Measurements from ENCODE around the gene TBC1D2B. TPM values are rescaled to one million over a fixed set of nuclear protein-coding genes. Genes with fewer than 3 reads are reported as not detected.
"Not testable (repeated sequence)": the region's sequence is repeated elsewhere in the genome, so short reads cannot be mapped to it uniquely, and the experiment has no call there.

The TBC1D2B gene
- total RNA-seq, 1 donor from 2014 or later, result 69.3 TPM

DNA sequence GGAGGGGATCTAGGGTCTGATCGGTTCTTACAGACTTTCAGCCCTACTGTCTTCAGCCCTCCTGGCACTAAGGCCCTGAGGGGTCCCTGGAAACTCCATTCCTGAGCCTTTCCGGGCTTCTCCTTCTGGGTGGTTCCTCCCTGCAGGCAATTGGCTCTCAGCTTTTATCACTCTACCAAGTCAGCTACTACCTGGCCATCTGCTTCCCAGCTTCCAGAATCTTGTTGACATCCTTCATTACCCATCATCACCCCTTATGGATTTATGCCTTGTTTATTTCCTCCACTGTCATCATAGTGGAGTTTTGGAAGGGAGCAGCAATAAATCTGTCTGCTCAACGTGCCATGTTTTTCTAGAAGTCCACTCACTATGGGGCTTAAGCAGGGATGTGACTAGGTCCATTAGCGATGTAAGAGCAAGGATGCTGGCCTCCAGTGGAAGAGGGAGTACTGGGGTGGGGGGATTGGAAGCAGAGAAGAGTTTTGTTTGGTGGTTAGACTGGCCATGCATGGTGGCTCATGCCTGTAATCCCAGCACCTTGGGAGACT, 106.6 kb downstream of the TBC1D2B start:
- H3K4me1 Mint-ChIP-seq (ENCODE audit: unreplicated experiment), result peaks cover 20% of the 10 kb centered on the region
- DNase-seq (ENCODE audit: extremely low spot score, unreplicated experiment); H3K4me3 Mint-ChIP-seq (ENCODE audit: unreplicated experiment); H3K9me3 Mint-ChIP-seq (ENCODE audit: unreplicated experiment); H3K36me3 Mint-ChIP-seq (ENCODE audit: unreplicated experiment); H3K27ac Mint-ChIP-seq (ENCODE audit: unreplicated experiment); H3K27me3 Mint-ChIP-seq (ENCODE audit: unreplicated experiment): not testable (repeated sequence)

DNA sequence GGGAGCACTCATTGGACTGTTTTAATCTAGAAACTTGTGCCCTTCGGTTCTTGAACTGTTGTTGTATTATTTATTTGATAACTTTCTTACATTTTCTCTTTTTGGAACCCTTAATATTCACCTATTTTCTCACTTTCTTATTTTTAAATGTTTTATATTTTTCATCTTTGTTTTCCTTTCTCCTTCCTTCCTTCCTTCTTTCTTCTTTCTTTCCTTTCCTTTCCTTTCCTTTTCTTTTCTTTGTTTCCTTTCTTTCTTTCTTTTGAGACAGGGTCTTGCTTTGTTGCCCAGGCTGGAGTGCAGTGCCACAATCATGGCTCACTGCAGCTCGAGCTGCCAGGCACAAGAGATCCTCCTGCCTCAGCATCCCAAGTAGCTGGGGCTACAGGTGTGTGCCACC, 108.5 kb downstream of the TBC1D2B start:
- Mint-ChIP-seq H3K27ac (ENCODE audit: unreplicated experiment) (no peak overlapping the region), H3K9me3 (ENCODE audit: unreplicated experiment) (no peaks in the 10 kb centered on the region), H3K36me3 (ENCODE audit: unreplicated experiment) (peaks cover 5% of the 10 kb centered on the region), H3K4me1 (ENCODE audit: unreplicated experiment) (peaks cover 9% of the 10 kb centered on the region), H3K4me3 (ENCODE audit: unreplicated experiment) (no peak overlapping the region), H3K27me3 (ENCODE audit: unreplicated experiment) (no peaks in the 10 kb centered on the region)
- DNase-seq (ENCODE audit: extremely low spot score, unreplicated experiment), result no peak
- TF ChIP-seq, protein P1, sequence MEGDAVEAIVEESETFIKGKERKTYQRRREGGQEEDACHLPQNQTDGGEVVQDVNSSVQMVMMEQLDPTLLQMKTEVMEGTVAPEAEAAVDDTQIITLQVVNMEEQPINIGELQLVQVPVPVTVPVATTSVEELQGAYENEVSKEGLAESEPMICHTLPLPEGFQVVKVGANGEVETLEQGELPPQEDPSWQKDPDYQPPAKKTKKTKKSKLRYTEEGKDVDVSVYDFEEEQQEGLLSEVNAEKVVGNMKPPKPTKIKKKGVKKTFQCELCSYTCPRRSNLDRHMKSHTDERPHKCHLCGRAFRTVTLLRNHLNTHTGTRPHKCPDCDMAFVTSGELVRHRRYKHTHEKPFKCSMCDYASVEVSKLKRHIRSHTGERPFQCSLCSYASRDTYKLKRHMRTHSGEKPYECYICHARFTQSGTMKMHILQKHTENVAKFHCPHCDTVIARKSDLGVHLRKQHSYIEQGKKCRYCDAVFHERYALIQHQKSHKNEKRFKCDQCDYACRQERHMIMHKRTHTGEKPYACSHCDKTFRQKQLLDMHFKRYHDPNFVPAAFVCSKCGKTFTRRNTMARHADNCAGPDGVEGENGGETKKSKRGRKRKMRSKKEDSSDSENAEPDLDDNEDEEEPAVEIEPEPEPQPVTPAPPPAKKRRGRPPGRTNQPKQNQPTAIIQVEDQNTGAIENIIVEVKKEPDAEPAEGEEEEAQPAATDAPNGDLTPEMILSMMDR (IDR thresholded peaks at IDR 0.05), result no peak

DNA sequence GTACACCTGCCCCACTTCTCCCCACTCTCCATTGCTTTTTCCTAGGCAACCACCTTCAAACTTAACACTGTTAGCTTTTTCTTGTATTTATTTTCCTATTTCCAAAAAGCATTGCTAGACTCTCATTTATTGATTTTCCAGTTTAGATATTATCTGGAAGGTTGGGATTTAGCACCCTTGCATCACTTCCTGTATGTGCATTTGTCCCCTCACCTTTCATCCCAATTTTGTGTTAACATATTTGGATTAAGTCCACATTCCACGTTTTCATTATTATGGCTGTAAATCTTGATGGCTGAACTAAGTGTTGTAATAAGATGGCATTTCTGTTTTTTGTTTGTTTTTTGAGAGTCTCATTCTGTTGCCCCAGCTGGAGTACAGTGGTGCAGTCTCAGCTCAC, 109.7 kb downstream of the TBC1D2B start:
- TF ChIP-seq, protein P1 (IDR thresholded peaks at IDR 0.05), result no peak
- no peak overlapping the region for H3K4me3 Mint-ChIP-seq (ENCODE audit: unreplicated experiment)
- DNase-seq (ENCODE audit: extremely low spot score, unreplicated experiment), result no peak
- no peak overlapping the region for H3K27ac Mint-ChIP-seq (ENCODE audit: unreplicated experiment)
- H3K4me1 Mint-ChIP-seq (ENCODE audit: unreplicated experiment), result peaks cover 7% of the 10 kb centered on the region
- peaks cover 4% of the 10 kb centered on the region for H3K27me3 Mint-ChIP-seq (ENCODE audit: unreplicated experiment)
- no peaks in the 10 kb centered on the region for H3K9me3 Mint-ChIP-seq (ENCODE audit: unreplicated experiment)
- peaks cover 5% of the 10 kb centered on the region for H3K36me3 Mint-ChIP-seq (ENCODE audit: unreplicated experiment)

DNA sequence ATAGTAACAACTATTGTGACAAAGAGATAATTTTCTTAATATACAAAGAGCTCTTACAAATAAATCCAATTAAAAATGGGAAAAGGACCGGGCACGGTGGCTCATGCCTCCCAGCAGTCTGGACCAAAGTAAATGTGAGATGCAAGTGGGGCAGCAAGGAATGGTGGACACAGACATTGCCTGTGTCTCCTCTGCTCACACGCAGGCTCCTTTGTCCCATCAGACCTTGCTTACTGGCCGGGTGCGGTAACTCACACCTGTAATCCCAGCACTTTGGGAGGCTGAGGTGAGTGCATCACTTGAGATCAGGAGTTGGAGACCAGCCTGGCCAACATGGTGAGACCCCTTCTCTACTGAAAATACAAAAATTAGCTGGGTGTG, 110.3 kb downstream of the TBC1D2B start:
- H3K9me3 Mint-ChIP-seq (ENCODE audit: unreplicated experiment); DNase-seq (ENCODE audit: extremely low spot score, unreplicated experiment); H3K27me3 Mint-ChIP-seq (ENCODE audit: unreplicated experiment); H3K27ac Mint-ChIP-seq (ENCODE audit: unreplicated experiment); H3K4me1 Mint-ChIP-seq (ENCODE audit: unreplicated experiment); H3K36me3 Mint-ChIP-seq (ENCODE audit: unreplicated experiment); H3K4me3 Mint-ChIP-seq (ENCODE audit: unreplicated experiment): not testable (repeated sequence)

DNA sequence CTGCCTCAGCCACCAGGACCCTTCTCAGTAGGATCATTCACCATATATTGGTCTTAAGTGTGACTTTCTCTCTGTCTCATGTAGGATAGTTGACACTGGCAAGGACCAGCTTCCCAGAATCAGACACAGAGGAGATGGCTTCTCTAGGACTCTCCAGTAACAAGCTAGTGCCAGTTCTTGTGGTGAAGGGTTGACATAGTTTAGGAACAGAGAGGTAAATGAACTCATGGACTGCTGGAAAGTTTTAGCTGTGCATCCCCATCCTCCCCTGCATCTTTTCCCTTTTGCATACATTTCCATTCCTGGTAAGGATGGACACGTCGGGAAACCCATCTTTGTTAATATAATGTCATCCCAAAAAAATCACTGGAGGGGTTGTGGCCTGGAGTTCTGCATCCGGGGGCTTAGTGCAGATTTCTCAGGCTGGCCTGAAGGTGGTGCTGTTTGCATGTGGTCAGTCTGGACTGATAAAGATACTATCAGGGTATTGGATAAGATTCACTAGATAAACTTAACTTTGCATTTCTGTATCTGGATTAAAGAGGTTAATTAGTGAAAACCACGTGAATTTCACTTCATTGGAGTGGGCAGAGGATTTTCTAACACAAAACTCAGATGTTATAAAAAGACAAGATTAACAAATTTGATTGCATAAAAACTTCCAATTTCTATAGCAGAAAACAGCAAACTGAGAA, 110.8 kb downstream of the TBC1D2B start:
- H3K9me3 Mint-ChIP-seq (ENCODE audit: unreplicated experiment), result no peaks in the 10 kb centered on the region

DNA sequence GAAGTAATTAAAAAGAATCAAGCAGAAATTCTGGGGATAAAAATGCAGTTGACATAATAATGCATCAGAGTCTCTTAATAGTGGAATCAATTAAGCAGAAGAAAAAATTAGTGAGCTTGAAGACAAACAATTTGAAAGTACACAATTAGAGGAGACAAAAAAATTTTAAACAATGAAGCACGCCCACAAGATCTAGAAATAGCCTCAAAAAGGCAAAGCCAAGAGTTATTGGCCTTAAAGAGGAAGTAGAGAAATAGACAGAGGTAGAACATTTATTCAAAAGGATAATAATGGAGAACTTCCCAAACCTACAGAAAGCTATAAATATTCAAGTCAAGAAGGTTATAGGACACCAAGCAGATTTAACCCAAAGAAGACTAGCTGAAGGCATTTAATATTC, 113.3 kb downstream of the TBC1D2B start:
- Mint-ChIP-seq H3K4me1 (ENCODE audit: unreplicated experiment) (peaks cover 7% of the 10 kb centered on the region), H3K9me3 (ENCODE audit: unreplicated experiment) (no peaks in the 10 kb centered on the region), H3K27me3 (ENCODE audit: unreplicated experiment) (peaks cover 14% of the 10 kb centered on the region), H3K4me3 (ENCODE audit: unreplicated experiment) (no peak overlapping the region), H3K27ac (ENCODE audit: unreplicated experiment) (no peak overlapping the region), H3K36me3 (ENCODE audit: unreplicated experiment) (peaks cover 5% of the 10 kb centered on the region)
- TF ChIP-seq, protein P1 (IDR thresholded peaks at IDR 0.05), result no peak
- no peak for DNase-seq (ENCODE audit: extremely low spot score, unreplicated experiment)

More for the DNA sequence above, 110.8 kb downstream of the TBC1D2B start:
- Mint-ChIP-seq H3K4me3 (ENCODE audit: unreplicated experiment) (no peak overlapping the region), H3K27ac (ENCODE audit: unreplicated experiment) (no peak overlapping the region), H3K4me1 (ENCODE audit: unreplicated experiment) (peaks cover 2% of the 10 kb centered on the region), H3K27me3 (ENCODE audit: unreplicated experiment) (peaks cover 10% of the 10 kb centered on the region), H3K36me3 (ENCODE audit: unreplicated experiment) (peaks cover 5% of the 10 kb centered on the region)
- TF ChIP-seq, protein P1 (IDR thresholded peaks at IDR 0.05), result peak; percentile 92
- DNase-seq (ENCODE audit: extremely low spot score, unreplicated experiment), result no peak
